Measurements from ENCODE around the gene TUBAL3.
A peak's percentile ranks its signal among the peaks of the same experiment; 100 is the strongest.
"Not testable (repeated sequence)": the region's sequence is repeated elsewhere in the genome, so short reads cannot be mapped to it uniquely, and the experiment has no call there.

TUBAL3 gene

DNA sequence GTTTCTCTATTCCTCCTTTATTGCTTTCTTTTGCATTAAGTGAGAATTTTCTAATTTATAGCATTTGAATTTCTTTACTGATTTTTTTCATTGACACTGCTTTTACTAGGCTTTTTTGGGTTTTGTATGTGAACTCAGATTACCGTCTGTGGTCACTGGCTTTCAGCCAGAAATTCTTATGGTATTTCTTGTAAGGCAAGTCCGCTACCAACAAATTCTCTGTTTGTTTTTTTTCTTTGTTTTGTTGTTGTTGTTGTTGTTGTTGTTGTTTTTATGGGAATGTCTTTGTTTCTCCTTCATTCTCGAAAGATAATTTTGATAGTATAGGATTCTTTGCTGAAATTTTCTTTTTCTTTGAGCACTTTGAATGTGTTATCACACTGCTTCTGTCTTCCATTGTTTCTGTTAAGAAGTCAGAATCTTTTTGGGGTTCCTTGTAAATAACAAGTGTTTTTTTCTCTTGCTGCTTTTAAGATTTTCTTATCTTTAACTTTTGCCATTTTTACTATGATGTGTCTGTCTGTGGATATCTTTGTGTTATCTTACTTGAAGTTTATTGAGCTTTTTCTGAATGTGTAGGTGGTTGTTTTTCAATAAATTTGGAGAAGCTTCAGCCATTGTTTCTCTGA, 15.0 kb upstream of the TUBAL3 start:
- no peak for DNase-seq

DNA sequence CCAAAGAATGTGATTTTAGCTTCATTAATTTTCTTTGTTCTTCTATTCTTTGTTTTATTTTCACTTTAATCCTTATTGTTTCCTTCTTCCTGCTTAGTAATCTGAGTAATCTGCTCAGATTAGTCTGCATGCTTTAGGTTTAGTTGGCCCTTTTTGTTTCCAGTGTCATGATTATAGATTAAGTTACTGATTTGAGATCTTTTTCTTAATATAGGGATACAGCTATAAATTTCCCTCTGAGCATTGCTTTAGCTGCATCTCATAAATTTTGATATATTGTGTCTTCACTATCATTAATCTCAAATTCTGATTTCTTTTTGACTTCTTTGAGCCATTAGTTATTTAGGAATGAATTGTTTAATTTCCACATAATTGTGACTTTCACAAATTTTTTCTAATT, 14.0 kb upstream of the TUBAL3 start:
- DNase-seq = no peak

DNA sequence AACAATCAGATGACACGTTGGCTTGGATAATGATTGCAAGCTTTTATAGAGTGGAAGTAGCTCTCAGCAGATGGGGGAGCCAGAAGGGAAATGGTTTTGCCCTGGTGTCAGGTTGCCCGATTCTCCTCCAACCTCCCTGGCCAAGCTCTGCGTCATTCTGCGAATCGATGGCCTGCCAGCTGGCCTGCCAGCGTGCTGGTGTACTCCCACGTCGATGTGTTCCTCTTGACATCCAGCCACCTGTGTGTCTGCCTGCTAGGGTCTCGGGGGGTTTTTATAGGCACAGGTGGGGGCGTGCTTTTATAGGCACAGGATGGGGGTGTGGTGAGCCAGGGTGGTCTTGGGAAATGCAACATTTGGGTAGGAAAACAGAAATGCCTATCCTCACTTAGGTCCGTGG, 12.4 kb upstream of the TUBAL3 start:
- peak; percentile 78 for DNase-seq

DNA sequence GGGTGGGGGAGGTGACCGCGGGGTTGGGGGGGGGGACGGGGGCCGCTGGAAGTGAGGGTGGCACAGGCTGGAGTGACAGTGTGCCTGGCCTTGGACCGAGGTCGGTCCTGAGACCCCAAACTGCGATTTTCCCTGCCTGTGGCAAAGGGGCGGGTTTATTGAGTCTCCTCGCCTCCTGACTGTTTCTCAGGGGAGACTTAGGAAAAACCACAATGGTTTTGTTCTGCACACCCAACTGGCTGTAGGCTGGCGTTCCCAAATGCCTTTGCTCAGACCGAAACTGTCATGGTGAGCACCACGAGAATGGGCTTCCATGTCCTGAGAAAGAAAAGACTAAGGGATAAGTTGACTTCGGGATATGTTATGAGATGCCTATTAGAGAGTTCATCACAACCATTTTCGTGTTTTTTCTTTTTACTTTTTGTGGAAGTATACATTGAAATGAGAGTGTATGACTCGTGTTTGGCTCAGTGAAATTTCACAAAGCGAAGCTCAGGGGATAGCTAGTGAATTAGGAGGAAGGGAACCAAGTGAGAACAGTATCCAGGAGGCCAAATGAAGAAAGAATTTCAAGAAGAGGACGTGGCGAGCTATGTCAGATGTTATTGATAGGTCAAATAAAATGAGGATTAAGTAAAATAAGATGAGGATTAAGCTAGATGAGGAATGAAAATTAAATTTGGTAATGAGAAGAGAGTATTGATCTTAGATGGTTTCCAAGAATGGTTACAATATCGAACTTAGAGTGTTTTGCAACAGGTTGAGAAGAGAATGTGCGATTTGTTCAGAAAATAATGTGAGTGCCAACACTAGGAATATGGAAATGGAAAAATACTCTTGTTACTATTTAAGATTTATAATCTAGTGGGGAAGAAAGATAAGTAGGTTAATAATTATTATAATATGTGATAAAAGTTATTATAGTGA, 8.6 kb upstream of the TUBAL3 start:
- peak; percentile 1 for DNase-seq

DNA sequence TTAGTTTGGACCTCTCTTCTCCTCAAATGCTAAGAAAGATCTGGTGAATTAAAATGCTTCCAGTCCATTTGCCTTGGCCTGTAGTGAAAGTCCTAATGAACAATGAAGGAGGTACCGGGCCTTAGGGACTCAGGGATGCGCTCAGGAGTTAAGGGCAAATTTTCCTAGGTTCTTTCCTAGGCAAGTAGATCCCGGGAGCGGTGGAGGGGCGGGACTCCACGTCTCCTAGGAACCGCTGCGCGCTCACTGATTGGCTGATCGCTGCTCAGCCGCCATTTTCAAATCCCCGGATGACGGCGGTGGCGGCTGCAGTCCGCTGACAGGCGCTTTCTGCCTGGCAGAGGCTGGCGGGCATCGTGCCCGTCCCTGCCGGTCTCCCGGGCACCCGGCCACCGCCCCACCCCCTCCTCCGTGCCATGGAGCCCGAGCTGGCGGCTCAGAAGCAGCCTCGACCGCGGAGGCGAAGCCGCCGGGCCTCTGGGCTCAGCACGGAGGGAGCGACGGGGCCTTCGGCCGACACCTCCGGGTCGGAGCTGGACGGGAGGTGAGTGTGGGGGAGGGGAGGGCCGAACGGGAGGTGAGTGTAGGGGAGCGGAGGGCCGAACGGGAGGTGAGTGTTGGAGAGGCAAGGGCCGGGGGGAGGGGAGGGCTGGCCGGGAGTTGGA, 7.8 kb upstream of the TUBAL3 start, which contains the start of gene NET1:
TSS of gene NET1 (plus strand) at position 281 of the 665 bp plus-strand sequence. CDS start at position 417, 136 bp downstream.
- peak; percentile 75 for DNase-seq

- peak; percentile 8 for DNase-seq
Measured at GRCh38 chr10:5411941-5412276, 7.3 kb upstream of the TUBAL3 start.

DNA sequence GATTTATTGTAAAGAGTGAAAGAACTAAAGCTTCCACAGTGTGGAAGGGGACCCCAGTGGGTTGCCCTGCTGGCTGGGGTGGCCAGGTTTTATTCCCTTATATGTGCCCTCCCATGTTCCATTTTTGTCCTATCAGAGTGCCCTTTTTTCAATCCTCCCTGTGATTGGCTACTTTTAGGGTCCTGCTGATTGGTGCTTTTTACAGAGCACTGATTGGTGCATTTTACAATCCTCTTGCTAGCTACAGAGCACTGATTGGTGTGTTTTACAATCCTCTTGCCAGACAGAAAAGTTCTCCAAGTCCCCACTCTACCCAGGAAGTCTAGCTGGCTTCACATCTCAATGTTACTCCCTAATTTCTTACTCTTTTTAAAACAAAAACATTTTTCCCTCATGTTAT, 6.2 kb upstream of the TUBAL3 start:
- not testable (repeated sequence) for DNase-seq

- no peak for DNase-seq
Measured at GRCh38 chr10:5406918-5407317, 2.3 kb upstream of the TUBAL3 start.

DNA sequence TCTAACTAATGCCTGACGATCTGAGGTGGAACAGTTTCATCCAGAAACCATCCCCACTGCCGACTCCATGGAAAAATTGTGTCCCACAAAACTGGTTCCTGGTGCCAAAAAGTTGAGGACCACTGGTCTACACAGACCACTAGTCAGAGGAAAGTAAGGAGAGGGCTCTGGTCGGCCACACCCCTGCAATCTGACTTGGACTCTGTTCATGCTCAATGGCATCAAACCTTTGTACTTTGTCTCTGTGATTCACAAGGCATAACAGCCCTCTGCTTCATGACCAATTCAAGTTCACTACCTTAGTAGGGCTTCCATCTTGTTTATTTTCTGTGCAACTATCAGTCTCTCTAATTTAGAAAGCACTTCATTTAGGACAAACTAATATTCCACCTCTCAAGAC, 1.8 kb downstream of the TUBAL3 start:
- DNase-seq = no peak

- DNase-seq = peak; percentile 19
Measured at GRCh38 chr10:5400468-5401240, 4.0 kb downstream of the TUBAL3 start.

DNA sequence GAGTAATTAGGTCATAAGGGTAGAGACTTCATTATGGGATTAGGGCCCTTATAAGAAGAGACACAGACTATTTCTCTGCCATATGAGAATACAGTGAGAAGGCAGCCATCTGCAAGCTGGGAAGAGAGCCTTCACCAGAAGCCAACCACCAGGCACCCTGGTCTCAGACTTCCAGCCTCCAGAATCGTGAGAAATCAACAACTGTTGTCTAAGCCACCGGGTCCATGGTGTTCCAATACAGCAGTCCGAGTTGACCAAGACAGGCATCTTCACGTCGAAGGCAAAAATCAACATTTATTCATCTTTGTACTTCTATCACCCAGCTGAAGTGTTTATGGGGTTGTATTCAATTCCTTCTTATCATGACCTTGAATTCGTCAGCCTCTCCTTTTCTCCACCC, 5.3 kb downstream of the TUBAL3 start:
- DNase-seq = no peak

- no peak for DNase-seq
Measured at GRCh38 chr10:5396556-5397300, 7.9 kb downstream of the TUBAL3 start.

GRCh38 chr10:5395168-5395567, 9.5 kb downstream of the TUBAL3 start:
- no peak for DNase-seq

DNA sequence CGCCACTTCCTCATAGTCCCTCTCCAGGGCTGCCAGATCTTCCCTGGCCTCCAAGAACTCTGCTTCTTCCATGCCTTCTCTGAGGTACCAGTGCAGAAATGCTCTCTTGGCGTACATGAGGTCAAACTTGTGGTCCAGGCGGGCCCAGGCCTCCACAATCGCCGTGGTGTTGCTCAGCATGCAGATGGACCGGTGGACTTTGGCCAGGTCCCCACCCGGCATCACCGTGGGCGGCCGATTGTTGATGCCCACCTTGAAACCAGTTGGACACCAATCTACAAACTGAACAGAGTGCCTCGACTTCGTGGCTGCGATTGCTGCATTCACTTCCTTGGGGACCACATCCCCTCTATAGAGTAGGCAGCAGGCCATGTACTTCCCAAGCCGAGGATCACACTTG, 11.1 kb downstream of the TUBAL3 start:
- DNase-seq = no peak

GRCh38 chr10:5391790-5392189, 12.8 kb downstream of the TUBAL3 start:
- DNase-seq = no peak

DNA sequence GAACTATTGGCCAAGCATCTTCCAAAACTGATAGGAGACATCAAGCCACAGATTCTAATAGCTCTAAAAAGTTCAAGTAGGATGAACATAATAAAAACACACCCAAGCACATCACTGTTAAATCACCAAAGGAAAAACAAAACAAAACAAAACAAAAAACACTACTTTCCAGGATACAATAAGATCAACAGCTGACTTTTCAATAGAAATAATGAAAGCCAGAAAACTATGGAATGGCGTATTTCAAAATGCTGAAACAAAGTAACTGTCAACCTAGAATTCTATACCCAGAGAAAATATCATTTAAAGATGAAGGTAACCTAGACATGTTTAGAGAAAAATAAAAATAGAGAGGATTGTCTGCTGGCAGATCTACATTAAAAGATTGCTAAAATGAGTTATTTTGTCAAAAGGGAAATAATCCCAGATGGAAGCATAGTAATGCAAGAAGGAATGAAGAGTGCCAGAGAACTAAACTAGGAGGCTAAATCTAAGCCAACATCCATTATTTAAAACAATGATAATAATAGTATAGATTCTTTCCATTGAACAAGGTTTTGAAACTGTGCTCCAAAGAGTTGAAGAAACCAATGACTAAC, 13.9 kb downstream of the TUBAL3 start:
- no peak for DNase-seq

GRCh38 chr10:5387169-5387568, 17.5 kb downstream of the TUBAL3 start:
- DNase-seq = no peak

DNA sequence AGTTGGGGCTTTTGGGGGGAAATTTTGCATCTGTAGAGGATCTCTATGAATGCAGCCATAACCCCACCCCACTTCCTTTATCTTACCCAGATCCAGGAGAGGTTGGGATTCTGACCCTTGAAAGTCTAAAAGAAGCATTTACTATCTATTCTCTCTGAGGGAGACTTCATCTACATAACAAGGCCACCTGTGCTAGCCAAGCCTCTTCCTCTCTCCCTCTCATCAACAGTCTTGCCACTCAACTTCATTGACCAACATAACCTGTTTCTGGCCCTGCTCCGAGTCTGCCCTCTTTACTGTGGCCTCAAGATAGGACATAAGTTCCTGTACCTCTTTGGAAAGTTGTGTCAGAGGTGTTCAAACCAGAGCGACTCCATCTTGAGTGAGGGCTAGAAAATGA, 19.4 kb downstream of the TUBAL3 start:
- no peak for DNase-seq

- no peak for DNase-seq
Measured at GRCh38 chr10:5381187-5381586, 23.4 kb downstream of the TUBAL3 start.

DNA sequence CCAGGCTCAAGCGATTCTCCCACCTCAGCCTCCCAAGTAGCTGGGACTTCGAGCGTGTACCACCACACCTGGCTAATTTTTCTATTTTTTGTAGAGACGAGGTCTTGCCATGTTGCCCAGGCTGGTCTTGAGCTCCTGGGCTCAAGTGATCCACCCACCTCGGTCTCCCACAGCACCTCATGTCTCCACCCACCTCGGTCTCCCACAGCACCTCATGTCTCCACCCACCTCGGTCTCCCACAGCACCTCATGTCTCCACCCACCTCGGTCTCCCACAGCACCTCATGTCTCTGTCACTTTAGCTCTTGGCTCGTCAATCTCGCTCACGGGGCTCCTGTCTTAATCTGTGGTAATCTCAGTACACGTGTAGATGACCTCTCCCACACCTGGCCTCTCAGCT, 24.2 kb downstream of the TUBAL3 start:
- not testable (repeated sequence) for DNase-seq

DNA sequence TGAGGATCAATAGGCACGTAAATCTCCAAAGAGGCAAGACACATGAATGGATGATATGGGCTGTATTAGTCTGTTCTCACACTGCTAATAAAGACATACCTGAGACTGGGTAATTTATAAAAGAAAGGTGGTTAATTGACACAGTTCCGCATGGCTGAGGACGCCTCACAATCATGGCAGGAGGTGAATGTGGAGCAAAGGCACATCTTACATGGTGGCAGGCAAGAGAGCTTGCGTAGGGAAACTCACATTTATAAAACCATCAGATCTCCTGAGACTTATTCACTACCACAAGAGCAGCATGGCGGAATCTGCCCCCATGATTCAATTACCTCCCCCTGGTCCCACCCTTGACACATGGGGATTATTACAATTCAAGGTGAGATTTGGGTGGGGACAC, 25.4 kb downstream of the TUBAL3 start:
- not testable (repeated sequence) for DNase-seq

DNA sequence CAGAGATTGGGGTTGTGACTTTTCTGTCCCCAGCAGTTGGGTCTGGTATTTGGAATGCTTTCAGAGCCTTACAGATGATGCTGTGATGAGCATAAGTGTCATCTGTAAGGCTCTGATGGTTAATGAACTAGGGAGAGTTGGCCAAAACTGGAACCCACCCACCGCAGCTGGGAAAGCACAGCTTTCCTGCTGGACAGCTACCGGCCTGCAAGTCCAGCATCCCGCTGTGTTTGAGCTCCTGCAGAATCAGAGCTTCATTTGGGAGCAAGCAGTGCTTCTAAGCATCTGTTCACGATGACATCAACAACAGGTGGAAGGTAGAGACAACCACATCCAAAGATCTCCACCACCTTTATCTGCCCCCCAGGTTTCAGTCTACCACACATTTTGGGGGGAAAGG, 28.2 kb downstream of the TUBAL3 start:
- DNase-seq = no peak
